ENCODE results near the gene PAFAH1B2. TPM values are rescaled to one million over a fixed set of nuclear protein-coding genes. Genes with fewer than 3 reads are reported as not detected.

Gene PAFAH1B2
- total RNA-seq, 4 donors from 2014 or later: 33.2 to 64.0 (median 48.5) TPM

- Histone ChIP-seq H3K36me3 (peaks cover 20 to 99% (median 34%) of the 10 kb centered on the region in 3 donors), H3K4me3 (no peak overlapping the region), H3K27ac (peak overlapping the region; percentile 72 to 93 (median 84)), H3K27me3 (no peaks in the 10 kb centered on the region), H3K9me3 (no peaks in the 10 kb centered on the region), H3K4me1 (peaks cover 9 to 71% (median 34%) of the 10 kb centered on the region in 3 donors)
- intact Hi-C loops (cut with DNase I): no loop called here
- TF ChIP-seq POLR2A (IDR thresholded peaks at IDR 0.05): no peak
- TF ChIP-seq CTCF (IDR thresholded peaks at IDR 0.05): no peak
- WGBS, 2 donors: 87 to 97% methylated on average over 4 of the region's 4 CpGs
- DNase-seq: no peak
Measured at GRCh38 chr11:117219995-117220394, 75.9 kb downstream of the PAFAH1B2 start.

- TF ChIP-seq POLR2A (IDR thresholded peaks at IDR 0.05) (peak in 2 of 4 donors; percentile 13 to 21), CTCF (IDR thresholded peaks at IDR 0.05) (no peak)
- intact Hi-C loops (cut with DNase I): no loop called here
- H3K27me3 ChIP-seq: no peaks in the 10 kb centered on the region
- H3K4me3 ChIP-seq: no peak overlapping the region
- no peaks in the 10 kb centered on the region for H3K9me3 ChIP-seq
- peaks cover 20 to 99% (median 34%) of the 10 kb centered on the region in 3 donors for H3K36me3 ChIP-seq
- DNase-seq: no peak
- H3K27ac ChIP-seq: peak overlapping the region; percentile 72 to 93 (median 84)
- H3K4me1 ChIP-seq: peaks cover 9 to 71% (median 34%) of the 10 kb centered on the region in 3 donors
- 61% methylated on average over 8 of the region's 9 CpGs; no CpG with 5 or more reads in 1 of the 2 donors for WGBS, 2 donors
Measured at GRCh38 chr11:117220568-117220967, 76.5 kb downstream of the PAFAH1B2 start.

GRCh38 chr11:117220999-117221774, 77.1 kb downstream of the PAFAH1B2 start:
- H3K4me1 ChIP-seq: peaks cover 9 to 73% (median 34%) of the 10 kb centered on the region in 3 donors

GRCh38 chr11:117221775-117222517, 77.9 kb downstream of the PAFAH1B2 start:
- Histone ChIP-seq H3K27ac (peak overlapping the region; percentile 47 to 93 (median 84)), H3K27me3 (no peaks in the 10 kb centered on the region), H3K36me3 (peaks cover 14 to 98% (median 35%) of the 10 kb centered on the region in 3 donors), H3K4me3 (no peak overlapping the region), H3K4me1 (peaks cover 9 to 69% (median 34%) of the 10 kb centered on the region in 3 donors), H3K9me3 (no peaks in the 10 kb centered on the region)
- no peak for DNase-seq
- TF ChIP-seq POLR2A (IDR thresholded peaks at IDR 0.05) (peak in 1 of 4 donors; percentile 11), CTCF (IDR thresholded peaks at IDR 0.05) (no peak)
- 48 to 58% methylated on average over 5 to 6 of the region's 7 CpGs for WGBS, 2 donors
- intact Hi-C loops (cut with DNase I): no loop called here

More at GRCh38 chr11:117220999-117221774, 77.1 kb downstream of the PAFAH1B2 start:
- Histone ChIP-seq H3K9me3 (no peaks in the 10 kb centered on the region), H3K4me3 (no peak overlapping the region), H3K27me3 (no peaks in the 10 kb centered on the region), H3K36me3 (peaks cover 19 to 99% (median 34%) of the 10 kb centered on the region in 3 donors), H3K27ac (peak overlapping the region; percentile 72 to 93 (median 84))
- intact Hi-C loops (cut with DNase I): no loop called here
- DNase-seq: no peak
- 89 to 92% methylated on average over 6 to 7 of the region's 7 CpGs for WGBS, 2 donors
- TF ChIP-seq POLR2A (IDR thresholded peaks at IDR 0.05): no peak
- no peak for TF ChIP-seq CTCF (IDR thresholded peaks at IDR 0.05)

Measured in esophagus squamous epithelium (tissue), 5 donors.